Islet precursor cell (in vitro differentiated cells): ENCODE data around the gene ZFPM1.
"Not testable (repeated sequence)": the region's sequence is repeated elsewhere in the genome, so short reads cannot be mapped to it uniquely, and the experiment has no call there.

Source experiments
- DNase-seq: peaks from one replicate; pipeline ENCODE4 v3.0.0-alpha.2; 2018

ZFPM1 gene

GRCh38 chr16:88517208-88517774 lies 64.2 kb downstream of the ZFPM1 start:
- not testable (repeated sequence) for DNase-seq

DNA sequence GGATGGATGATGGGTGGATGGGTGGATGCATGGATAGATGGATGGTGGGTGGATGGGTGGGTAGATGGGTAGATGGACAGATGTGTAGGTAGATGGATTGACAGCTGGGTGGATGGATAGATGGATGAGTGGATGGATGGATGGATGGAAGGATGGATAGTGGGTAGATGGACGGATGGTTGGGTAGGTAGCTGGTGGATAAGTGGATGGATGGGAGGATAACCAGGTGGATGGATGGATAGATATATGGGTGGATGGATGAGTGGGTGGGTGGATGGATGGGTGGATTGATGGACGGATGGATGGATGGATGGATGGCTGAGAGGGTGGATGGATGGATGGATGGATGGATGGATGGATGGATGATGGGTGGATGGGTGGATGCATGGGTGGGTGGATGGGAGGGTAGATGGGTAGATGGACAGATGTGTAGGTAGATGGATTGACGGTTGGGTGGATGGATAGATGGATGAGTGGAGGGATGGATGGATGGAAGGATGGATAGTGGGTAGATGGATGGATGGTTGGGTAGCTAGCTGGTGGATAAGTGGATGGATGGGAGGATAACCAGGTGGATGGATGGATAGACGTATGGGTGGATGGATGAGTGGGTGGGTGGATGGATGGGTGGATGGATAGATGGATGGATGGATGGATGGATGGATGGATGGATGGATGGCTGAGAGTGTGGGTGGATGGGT lies 65.5 kb downstream of the ZFPM1 start:
- not testable (repeated sequence) for DNase-seq

DNA sequence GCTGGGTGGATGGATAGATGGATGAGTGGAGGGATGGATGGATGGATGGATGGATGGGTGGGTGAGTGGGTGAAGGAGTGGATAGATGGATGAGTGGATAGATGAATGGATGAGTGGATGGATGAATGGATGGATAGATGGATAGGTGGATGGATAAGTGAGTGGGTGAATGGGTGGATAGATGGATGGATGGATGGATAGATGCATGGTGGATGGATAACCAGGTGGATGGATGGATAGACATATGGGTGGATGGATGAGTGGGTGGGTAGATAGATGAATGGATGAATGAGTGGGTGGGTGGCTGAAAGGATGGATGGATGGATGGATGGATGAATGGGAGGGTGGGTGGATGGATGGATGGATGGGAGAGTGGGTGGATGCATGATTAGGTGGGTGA lies 66.2 kb downstream of the ZFPM1 start:
- DNase-seq = no peak

DNA sequence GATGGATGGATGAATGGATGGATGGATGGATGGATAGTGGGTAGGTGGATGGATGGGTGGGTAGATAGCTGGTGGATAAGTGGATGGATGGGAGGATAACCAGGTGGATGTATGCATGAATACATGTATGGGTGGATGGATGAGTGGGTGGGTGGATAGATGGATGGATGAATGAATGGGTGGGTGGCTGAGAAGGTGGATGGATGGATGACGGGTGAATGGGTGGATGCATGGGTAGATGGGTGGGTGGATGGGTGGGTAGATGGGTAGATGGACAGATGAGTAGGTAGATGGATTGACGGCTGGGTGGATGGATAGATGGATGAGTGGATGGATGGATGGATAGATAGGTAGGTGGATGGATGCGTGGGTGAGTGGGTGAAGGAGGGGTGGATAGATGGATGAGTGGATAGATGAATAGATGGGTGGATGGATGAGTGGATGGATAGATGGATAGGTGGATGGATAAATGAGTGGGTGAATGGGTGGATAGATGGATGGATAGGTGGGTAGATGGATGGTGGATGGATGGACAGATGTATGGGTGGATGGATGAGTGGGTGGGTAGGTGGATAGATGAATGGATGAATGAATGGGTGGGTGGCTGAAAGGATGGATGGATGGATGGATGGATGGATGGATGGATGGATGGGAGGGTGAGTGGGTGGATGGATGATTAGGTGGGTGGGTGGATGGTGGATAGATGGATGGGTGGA lies 67.0 kb downstream of the ZFPM1 start:
- DNase-seq = no peak

DNA sequence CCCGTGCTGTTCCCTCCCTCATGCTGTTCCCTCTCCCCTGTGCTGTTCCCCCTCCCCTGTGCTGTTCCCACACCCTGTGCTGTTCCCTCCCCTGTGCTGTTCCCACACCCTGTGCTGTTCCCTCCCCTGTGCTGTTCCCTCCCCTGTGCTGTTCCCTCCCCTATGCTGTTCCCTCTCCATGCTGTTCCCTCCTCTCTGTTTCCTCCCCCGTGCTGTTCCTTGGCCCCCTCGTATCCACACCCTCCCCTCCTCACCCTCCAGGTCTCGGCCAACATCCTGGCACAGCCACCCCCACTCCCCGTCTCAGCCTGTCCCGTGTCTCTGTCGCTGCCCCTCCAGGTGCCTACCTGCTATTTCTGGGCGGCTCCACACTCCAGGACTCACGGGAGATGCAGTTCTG lies 68.6 kb downstream of the ZFPM1 start:
- DNase-seq = no peak

- no peak for DNase-seq
Observed at GRCh38 chr16:88522276-88522949, 69.3 kb downstream of the ZFPM1 start.

- DNase-seq = no peak
Observed at GRCh38 chr16:88523309-88524161, 70.5 kb downstream of the ZFPM1 start.

DNA sequence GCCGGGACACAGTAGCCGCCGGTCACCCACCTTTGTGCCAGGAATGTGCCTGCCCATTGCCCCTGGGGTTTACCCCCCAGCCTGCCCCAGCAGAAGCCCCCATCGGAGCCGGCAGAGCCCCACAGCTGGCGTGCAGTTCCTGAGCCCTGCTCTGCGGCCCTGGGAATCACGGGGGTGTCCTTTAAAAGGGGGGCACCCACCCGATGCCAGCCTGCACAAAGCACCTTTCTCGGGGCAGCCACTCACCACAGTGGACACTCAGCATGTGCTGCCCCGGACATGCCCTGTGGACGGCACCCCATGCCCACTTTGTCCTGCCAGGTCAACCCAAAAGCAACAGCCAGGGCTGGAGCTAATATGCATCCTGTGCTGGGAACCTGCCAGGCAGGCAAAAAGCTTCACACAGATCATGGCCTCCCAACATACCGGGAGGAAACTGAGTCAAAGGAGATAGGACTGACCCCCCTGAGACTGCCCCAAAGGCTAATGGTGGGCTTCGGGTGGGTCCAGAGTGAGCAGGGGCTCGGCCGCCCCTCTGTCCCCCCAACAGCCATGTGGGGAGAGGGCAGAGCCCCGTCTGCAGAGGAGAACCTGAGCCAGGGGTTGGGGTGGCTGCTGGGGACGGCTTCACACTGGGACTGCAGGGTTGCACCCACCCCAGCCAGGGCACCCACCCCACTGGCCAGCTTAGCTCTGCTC lies 71.3 kb downstream of the ZFPM1 start:
- no peak for DNase-seq

- no peak for DNase-seq
Observed at GRCh38 chr16:88524973-88525662, 72.0 kb downstream of the ZFPM1 start.

- no peak for DNase-seq
Observed at GRCh38 chr16:88525663-88525990, 72.5 kb downstream of the ZFPM1 start.

DNA sequence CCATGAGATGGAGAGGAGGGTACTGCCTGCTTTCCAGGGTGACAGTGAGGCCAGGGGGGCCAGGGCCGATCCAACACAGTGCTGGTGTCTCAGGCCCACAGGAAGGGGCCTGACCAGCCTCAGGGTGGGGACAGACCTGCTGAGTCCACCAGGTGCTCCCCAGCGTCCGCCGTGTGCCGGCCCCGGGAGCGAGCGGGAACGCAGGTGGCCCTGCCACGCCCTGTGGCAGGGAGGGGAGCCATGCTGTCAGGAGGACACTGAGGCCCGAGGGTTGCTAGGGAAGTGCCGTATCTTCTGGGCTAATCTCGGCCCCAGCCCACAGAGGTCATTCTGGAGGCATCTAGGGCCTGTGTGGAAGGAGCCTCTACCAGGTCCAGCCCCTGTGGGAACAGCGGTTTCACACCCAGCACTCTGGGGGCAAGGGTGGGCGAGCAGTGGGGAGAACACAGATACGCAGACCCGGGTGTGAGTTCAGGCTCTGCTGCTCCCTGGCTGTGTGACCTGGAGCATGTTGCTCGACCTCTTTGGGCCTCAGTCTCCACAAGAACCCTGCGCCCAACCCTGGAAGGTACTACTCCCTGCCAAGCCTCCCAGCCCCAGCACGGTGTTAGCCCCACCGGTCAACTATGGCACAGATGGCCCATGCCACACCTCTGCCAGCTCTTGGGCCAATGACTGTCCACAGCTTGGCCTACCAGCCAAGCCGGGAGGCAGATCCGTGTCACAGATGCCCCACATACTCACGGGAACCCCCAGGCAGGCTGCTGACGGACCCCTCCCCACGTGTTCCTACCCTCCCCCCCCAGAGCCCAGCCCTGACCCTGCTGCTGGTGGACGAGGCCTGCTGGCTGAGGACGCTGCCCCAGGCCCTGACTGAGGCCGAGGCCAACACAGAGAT lies 73.2 kb downstream of the ZFPM1 start:
- DNase-seq = no peak

- no peak for DNase-seq
Observed at GRCh38 chr16:88526906-88527185, 73.8 kb downstream of the ZFPM1 start.

GRCh38 chr16:88527186-88527936 lies 74.3 kb downstream of the ZFPM1 start:
- peak; percentile 83 for DNase-seq

DNA sequence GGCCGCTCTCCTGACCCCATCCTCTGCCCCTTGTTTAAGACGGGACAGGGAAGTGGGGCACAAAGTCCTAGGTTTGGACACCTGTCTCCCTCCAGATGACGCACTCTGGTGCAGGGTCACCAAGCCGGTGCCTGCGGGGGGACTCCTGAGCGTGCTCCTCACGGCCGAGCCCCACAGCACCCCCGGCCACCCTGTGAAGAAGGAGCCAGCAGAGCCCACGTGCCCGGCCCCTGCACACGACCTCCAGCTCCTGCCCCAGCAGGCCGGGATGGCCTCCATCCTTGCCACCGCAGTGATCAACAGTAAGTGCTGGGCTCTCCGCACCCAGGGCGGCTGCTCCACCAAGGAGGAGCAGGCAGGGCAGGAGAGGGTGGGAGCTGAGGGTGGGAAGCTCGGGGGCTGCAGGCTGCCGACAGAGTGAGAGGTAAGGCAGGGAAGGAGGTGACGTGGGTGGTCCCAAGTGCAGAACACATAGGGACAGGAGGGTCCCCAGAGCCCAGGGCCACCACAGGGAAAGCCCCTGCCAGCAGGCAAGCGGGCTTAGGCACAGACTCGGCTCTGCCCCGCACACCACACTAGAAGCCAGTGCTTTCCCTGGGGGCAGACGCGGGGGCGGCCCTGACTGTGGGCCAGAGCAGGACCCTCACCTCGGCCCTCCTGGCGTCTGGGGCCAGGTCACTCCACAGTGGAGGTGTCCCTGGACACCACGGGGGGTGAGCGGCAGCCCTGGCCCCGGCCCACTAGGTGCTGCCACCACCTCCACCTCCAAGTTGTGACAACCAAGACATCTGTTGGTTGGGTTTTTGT lies 75.1 kb downstream of the ZFPM1 start:
- no peak for DNase-seq

GRCh38 chr16:88528902-88529318 lies 75.8 kb downstream of the ZFPM1 start:
- no peak for DNase-seq

DNA sequence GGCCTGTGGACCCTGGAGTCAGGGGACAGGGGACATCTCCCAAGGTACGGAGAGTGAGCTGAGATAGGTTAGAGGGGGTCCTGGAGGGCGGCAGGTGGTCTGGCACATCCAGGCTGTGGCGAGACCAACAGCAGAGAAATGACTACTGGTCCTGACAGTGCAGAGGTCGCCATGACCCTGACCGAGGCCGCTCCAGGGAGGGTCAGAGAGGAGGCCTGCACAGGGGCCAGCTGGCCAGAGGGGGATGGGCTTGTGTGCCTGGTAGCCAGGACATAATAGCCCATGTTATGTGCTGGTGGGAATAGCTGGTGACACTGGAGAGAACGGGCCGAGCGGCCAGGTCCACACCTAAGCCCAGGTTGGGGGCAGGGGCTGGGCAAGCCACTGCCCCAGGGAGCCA lies 76.5 kb downstream of the ZFPM1 start:
- no peak for DNase-seq

- DNase-seq = no peak
Observed at GRCh38 chr16:88530051-88530857, 77.2 kb downstream of the ZFPM1 start.

- no peak for DNase-seq
Observed at GRCh38 chr16:88530858-88531203, 77.8 kb downstream of the ZFPM1 start.
